ENCODE data around the gene MGMT. TPM values are rescaled to one million over a fixed set of nuclear protein-coding genes. Genes with fewer than 3 reads are reported as not detected.

Gene MGMT
- total RNA-seq, 1 experiment from 2014 or later = 11.5 TPM

DNA sequence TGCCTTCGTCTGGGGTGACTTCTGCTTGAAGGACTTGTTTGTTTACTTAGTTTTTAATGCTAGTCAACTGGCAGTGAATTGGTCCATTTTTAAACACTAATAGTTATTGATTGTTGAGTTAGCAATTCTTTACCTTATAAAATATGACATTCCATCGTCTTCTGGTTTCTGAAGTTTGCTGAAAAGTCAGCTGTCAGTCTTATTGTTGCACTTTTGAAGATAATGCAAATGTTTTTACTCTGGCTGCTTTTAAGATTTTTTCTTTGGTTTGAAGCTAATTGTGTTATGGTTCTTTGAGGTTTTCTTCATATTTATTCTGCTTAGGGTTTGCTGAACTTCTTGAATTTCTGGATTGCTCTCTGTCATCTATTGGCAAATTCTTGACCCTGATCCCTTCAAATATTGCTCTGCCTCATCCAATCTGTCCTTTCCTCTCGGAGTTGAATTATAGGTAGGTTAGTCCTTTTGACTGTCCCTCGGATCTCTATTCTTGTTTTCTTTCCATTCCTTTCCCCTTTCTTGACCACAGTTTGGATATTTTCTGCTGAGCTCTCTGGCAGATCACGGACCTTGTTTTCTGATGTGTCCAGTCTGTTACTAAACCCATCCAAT is 24.2 kb downstream of the MGMT start:
- peak; percentile 7 for DNase-seq (ENCODE audit: extremely low read depth, low read depth)

DNA sequence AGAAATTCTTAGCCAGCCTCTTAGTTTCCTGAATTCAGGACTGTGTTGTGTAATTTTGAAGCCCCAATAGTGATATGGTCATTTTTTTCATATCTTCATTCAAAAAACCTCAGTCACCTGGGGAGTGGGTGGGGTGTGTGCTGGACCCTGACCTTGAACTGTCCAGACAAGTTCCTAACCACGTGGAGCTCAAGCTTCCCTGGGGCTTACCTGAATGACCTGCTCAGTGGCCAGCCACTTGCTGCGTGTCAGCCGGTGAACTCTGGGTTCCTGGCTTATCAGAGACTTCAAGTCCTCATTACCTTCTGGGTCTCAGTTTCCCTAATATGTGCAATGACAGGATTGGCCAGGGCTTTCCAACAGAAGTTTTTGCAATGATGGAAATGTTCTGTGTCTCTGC is 27.1 kb downstream of the MGMT start:
- DNase-seq (ENCODE audit: extremely low read depth, low read depth) = no peak

DNA sequence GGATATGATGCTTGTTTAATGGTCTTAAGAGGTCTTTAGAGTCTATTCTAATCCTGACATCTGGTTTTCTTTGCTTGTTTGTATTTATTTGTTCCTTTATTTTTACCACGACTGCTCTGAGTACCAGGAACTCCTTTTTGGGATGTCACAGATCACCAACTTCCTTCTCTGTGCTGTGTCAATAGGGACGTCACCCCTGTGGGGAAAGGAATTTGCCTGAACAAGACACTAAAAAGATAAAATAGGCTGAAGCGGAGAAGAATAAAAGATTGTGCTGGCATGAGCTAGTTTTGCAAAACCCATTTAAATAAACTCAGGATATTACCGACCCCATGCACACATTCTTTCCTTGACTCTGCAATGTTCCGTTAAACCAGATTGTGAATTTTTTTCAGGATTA is 27.7 kb downstream of the MGMT start:
- no peak for DNase-seq (ENCODE audit: extremely low read depth, low read depth)

DNA sequence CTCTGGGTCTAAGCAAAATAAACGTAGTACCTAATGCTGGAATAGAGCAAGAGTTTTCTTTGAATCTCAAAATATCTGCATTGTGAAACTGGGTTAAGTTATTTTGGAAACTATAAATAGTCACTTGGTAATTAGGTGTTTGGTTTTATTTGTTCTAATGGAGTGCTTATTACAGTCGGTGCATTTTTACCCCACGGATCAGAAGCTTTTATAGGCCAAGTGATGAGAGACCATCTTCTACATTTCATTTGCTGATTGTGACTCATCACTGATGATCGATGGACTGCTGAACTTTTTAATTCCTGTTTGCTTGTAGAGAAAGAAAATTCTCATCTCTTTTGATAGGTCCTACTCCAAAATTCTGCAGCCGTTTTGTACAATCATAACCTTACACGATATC is 28.2 kb downstream of the MGMT start:
- no peak for DNase-seq (ENCODE audit: extremely low read depth, low read depth)

DNA sequence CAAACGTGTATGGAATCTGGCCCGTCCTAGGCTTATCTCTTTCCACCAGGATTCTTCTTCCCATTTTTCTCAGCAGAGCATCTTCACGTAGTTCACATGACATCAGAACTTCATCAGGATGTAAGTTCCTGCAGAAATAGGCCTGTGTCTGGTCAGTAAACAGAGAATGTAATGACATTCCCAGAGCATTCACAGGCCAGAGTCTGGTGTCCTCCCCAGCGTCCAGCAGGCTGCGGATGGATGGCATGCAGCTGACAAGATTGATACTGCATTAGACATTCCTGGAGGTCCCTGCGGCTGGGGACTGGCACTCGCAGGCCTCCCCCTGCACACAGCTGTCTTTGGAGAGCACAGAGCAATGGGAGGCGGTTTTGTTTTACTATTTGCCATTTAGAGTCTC is 28.7 kb downstream of the MGMT start:
- no peak for DNase-seq (ENCODE audit: extremely low read depth, low read depth)

DNA sequence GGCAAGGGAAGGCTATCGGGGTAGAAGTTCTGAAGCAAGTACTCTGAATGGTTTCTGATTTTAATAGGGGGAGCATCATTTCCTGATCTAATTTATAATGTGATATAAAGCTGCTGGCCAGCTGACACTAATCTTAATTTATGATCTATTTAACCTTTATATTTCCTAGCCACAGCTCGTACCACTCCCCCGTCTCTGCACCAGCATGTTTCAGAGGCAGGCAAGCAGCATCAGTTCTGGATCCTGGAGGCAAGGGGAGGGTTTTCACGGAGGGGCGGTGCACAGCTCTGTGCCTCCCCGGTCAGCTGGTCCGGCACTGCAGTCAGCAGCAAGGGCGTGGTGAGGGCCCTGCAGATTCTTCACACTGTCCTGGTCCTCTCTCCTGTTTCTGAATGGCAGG is 30.0 kb downstream of the MGMT start:
- no peak for DNase-seq (ENCODE audit: extremely low read depth, low read depth)

DNA sequence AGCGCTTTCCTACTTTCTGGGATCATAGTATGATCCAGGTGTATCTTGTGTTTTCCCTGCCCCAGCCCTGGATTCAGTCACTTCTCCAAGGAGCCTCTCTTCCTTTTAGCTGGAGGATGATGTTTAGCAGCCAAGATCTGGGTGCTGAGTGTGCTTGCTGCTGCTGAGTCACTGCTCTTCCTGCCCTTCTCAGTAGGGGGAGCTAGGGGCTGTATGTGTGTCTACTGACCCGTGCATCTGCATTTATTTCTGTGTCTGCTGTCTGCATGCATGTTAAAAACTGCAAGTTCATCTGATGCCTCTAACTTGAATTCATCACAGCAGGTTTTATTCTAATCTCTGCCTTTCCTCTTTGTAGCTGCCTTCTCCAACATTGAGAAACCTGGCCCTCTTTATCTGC is 31.6 kb downstream of the MGMT start:
- no peak for DNase-seq (ENCODE audit: extremely low read depth, low read depth)

DNA sequence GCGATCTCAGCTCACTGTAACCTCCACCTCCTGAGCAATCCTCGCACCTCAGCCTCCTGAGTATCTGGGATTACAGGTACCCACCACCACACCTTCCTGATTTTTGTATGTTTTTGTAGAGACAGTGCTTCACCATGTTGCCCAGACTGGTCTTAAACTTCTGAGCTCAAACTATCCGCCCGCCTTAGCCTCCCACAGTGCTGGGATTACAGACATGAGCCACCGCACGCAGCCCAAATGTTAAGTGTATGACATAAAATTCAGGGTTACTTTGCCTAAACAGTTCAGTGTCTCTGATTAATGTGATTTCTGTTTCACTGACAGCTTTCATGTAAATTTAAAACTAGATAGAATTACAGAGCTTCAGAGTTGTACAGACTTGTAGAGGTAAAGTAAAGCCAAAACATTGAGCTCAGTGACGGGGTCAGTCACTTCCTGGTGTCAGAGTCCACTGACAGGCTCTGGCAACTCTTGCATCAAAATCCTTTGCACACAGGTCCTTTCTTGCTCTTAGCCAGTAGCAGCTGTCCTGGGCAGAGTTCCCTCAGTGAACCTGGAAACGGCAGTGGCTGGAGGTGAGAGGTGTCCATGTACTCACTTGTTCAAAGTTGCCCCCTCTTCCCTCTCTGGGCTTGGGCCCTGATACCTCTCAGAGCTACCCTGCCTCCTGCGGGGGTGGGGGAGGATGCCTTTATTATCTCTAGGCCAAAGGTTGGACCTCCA is 33.7 kb downstream of the MGMT start:
- DNase-seq (ENCODE audit: extremely low read depth, low read depth) = no peak

DNA sequence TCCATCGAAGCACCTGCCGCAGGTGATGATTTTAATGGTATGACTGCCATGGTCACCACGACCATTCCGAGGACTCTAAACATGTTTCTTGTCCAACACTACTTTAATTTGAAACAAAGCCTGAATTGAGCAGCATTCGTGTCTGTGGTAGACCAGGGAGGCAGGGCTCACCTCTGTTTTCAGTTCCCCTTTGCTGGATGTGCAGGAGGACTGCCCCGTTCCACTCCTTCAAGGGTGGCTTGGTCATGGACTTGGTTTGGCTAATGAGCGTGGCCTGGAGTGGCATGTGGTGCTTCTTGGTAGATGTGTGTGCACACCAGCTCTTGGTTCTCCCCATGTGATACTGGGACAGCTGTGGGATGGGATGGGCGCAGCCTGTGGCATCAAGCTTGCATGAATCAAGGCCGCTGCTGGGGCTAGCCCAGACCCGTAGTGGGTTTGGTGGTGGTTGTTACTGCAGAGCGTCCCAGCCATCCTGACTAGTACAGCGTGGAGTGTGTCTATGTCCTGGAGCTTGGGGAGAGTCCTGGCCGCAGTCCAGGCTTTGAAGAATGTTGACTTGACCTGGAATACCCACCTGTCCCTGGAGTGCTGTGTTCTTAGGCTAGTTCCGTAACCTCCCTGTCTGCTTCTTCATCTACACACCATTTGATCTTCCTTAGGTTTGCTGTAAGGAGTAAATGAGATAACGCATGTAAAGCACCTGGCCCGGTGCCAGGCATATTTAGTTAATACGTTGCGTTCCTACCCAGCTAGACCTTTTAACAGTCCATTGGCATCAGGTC is 34.8 kb downstream of the MGMT start:
- DNase-seq (ENCODE audit: extremely low read depth, low read depth) = no peak

DNA sequence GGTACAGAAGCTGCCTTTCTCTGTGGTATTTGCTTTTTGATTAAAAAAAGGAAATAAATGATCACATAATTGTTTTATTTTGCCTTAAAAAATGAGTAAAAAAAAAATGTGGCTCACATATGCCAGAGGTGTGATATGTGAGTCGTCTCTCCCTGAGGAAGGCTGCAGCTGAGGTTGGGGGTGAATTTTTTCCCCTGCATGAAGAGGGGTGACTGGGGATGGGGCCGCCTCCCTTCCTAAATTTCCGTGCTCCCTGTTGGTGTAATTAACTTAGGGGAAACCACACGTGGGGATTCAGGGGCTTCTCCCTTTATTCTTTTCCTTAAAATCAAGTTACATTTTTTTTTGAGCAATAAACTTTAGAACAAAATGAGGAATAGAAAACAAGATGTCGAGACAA is 35.4 kb downstream of the MGMT start:
- DNase-seq (ENCODE audit: extremely low read depth, low read depth) = no peak

DNA sequence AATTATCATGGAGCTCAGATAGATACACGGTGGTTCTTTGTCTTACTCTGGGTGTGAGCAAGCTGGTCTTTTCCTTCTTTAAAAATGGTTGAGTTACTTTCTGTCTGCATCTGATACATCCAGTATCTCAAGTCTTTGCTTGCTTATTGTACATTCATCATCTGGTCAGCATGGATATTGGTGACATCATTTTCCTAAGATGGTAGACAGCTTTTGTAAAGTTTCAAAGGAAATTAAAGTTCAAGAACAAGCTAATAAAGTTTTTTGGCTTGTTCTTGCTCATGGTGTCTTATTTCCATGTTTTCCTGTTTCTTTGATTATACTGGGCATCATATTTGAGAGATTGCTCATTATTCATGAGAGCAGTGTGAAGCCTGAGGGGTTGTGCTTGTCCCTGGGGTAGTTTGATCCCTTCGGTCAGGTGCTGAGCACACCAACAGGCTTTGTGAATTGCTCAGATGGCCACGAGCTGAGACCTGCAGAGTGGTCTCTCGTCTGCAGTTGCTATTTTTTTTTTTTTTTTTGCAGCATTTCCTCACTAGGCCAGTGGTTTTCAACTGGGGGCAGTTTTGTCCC is 38.5 kb downstream of the MGMT start:
- DNase-seq (ENCODE audit: extremely low read depth, low read depth) = no peak

DNA sequence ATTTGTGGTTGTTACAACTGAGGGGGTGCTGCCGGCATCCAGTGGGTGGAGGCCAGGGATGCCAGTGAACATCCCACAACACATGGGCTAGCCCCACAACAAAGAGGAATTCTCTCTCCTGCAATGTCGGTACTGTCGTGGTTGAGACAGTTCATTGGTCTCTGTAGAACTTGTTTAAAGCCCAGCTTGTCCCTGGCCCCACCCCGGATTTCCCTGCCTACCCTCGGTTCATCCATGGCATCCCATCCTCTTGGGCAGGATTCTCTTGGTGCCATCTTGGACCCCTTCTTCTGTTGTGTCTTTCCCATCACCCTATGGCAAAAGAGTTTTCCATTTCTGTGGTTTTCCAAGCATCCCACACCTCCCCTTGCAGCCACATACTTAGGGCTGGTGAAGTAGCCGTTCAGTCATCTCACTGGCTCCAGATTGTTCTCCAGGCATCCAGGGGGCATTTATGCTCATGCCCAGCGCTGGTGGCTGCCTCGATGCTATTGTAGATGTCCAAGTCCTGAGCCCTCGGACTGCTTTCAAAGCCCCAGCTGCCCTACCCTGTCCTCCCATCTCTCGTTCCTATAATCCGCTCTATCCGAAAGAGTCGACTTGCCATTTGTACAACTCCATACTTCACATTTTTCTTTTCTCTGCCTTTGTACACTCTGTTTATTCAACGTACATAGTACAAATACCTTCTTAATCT is 39.2 kb downstream of the MGMT start:
- no peak for DNase-seq (ENCODE audit: extremely low read depth, low read depth)

DNA sequence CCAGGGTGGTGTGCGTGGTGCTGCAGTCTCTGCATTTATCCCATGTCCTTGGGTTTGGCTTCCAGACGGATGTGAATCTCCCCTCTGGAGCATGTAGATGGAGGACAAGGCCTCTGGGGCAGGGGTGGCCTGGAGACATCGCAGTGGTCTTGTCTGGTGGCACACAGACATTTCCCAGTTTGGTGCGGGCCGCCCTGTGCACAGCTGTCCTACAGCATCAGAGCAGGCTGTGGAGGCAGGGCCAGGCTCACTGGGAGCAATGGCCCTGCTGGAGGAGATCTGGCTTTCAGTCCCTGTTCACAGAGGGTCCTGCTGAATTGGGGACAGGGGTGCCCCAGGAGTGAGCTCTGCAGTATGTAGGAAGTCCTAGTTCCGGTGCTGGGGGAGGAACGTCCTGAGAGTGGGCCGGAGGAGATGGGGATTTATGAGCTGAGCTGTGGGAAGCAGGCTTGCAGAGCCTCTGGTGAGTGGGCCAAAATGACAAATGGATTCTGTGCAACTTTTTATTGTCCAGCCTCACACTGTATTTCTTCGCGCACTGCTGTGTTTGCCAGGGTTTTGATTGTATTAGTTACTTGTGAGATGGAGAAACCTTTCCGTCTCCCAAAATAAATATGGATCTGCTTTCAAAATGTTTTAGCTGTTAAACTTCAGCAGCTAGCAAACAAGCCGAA is 40.3 kb downstream of the MGMT start:
- DNase-seq (ENCODE audit: extremely low read depth, low read depth) = no peak

DNA sequence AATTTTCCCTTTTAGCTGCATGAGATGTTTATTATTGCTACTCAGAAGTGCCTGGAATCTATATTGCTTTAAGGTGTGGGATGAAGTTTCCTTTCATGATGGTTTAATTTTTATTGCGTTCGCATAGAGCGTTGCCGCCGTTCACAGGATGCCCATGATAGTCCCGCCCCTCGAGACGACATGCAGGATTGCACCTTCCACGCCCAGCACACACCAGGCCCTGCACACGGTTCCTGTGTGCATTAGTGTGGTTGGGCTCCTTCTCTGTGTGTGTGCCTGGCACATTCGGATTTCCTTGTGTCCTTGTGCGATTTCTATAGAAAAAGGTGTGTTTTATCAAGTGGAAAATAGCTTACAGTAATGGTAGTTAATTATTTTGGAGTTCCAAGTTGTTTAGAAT is 42.1 kb downstream of the MGMT start:
- no peak for DNase-seq (ENCODE audit: extremely low read depth, low read depth)

DNA sequence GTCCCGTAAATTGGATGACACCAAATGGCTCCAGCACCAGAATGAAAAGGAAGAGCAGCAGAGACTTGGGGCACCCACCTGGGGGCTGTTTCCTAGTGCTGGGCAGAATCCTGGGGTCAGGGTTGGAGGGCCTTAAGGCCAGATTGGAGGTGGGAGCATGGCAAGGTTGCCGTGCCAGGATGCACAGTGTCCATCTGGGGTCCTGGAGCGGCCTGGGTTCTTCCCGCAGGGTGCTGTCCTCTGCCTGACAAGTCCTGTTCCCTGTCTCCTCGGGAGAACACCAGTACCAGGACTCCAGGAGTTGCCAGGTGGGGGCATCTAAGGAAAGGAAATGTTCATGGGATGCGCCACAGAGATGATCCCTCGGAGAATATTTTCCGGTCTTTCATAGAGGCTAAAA is 42.8 kb downstream of the MGMT start:
- no peak for DNase-seq (ENCODE audit: extremely low read depth, low read depth)

DNA sequence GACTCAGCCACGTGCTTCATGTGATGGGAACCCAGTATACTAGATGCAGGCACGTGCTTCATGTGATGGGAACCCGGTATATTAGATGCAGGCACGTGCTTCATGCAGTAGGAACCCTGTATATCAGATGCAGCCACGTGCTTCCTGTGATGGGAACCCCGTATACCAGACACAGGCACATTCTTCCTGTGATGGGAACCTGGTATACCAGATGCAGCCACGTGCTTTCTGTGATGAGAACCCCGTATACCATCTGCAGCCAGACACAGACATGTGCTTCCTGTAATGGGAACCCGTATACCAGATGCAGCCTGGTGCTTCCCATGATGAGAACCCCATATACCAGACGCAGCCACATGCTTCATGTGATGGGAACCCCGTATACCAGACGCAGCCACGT is 44.0 kb downstream of the MGMT start:
- DNase-seq (ENCODE audit: extremely low read depth, low read depth) = no peak

DNA sequence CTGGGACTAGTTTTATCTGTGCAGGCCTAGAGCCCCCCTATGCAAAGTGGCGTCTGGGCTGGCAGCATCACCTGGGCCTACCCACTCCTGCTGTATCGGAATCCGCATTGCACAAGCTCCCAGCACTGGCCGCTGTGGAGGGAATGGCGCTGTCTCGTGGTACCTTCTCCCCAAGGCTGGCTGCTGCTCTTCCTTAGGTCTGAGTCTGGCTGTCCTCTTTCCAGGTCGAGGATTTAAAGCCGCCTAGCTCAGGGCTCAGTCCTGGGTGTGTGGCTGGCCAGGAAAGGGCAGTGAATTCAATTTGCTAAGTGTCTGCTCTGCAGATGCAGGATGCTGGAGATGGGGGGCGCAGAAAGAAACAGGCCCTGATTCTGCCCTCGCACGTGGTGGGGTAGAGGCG is 44.7 kb downstream of the MGMT start:
- DNase-seq (ENCODE audit: extremely low read depth, low read depth) = no peak

DNA sequence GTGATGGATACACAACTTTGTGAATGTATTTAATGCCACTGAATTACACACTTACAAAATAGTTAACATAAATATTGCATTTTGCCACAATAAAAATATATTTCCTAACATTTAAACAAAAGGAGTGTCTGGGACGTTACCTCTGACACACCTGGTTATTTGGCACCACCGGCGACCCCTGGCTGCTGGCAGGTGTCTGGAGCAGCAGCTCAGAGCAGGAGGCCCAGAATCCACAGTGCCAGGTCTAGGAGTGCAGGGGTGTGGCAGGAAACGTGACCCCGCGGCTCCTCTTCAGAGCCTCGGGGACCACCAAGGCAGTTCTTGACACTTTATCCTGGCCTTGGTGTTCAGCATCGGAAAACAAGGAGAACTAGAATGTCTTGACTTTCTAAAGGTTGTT is 46.3 kb downstream of the MGMT start:
- no peak for DNase-seq (ENCODE audit: extremely low read depth, low read depth)

DNA sequence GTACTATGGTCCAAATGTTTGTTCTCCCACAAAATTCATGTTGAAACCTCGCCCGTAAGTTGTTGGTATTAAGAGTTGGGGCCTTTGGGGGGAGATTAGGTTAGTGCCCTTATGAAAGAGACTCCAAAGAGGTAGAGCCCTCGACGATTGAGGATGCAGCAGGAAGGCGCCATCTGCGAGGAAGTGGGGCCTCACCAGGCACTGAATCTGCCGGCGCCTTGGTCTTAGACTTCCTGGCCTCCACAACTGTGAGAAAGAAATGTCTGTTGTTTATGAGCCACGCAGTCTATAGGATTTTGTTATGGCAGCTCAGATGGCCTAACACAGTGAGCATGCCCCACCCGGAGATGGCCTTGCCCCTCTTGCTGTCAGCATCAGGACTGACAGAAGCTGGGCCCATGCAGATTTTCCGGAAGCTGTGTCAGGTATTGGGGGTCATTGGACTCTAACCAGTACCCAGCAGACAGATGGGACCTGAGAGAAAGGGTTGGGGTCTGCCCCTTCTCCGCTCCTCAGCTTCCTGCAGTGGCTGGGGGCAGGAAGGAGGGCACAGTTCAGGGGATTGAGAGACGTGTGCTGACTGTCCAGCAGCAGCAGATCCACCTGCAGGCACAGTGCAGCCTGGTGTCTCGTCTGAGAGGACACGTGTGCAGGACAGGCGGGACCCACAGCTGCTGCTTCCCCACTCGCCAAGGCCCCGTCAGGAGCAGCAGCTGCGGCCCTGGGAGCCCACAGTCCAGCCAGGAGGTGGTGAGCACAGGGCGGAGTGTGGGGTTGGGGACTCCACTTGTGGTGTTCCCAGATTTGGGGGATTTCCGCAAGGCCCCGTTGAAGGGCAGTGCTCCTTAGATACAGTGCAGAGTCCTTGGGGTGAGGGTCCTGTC is 47.8 kb downstream of the MGMT start:
- no peak for DNase-seq (ENCODE audit: extremely low read depth, low read depth)

Data from NCI-H460 (cell line).